ENCODE measurements around the gene DISC1.

DNA sequence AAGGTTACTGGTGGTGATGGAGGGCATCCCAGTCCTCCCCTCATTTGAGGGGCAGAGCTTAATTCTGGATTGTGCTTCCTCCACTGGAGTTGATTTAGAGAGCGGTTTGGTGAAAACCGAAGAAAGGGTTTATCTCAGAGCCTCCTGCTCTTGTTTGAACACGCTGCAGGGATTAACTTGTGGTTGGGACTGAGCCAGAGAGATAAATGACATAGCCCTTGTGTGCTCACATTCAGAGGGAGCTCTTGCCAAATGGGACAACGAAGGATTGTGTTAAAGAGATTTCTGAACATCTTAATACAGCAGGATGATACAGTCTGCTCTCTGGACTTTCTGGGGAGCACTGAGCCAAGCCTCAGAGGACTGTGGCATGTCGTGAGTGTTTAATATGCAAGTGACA, 308.2 kb downstream of the DISC1 start:
- TF ChIP-seq, protein P1, sequence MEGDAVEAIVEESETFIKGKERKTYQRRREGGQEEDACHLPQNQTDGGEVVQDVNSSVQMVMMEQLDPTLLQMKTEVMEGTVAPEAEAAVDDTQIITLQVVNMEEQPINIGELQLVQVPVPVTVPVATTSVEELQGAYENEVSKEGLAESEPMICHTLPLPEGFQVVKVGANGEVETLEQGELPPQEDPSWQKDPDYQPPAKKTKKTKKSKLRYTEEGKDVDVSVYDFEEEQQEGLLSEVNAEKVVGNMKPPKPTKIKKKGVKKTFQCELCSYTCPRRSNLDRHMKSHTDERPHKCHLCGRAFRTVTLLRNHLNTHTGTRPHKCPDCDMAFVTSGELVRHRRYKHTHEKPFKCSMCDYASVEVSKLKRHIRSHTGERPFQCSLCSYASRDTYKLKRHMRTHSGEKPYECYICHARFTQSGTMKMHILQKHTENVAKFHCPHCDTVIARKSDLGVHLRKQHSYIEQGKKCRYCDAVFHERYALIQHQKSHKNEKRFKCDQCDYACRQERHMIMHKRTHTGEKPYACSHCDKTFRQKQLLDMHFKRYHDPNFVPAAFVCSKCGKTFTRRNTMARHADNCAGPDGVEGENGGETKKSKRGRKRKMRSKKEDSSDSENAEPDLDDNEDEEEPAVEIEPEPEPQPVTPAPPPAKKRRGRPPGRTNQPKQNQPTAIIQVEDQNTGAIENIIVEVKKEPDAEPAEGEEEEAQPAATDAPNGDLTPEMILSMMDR (IDR thresholded peaks at IDR 0.05; ENCODE audit: low read length): no peak
- no peak for TF ChIP-seq EZH2 (IDR thresholded peaks at IDR 0.05; ENCODE audit: borderline replicate concordance, low read length)

Measured in OCI-LY1 (cell line).